H1 (cell line): ENCODE data around the gene PTPRT. TPM values are rescaled to one million over a fixed set of nuclear protein-coding genes. Genes with fewer than 3 reads are reported as not detected.

Source experiments
- CTCF ChIA-PET: fragments of 300-600 bp; sonication (Branson Sonifier 250); formaldehyde crosslinking; loops from one replicate; lab custom pipeline; 2021; ENCODE audit not compliant: partially characterized antibody; lab: Charles Lee
- POLR2A ChIA-PET: fragments of 300-600 bp; sonication (Branson Sonifier 250); formaldehyde crosslinking; loops from one replicate; lab custom pipeline; 2021; ENCODE audit warnings: inconsistent platforms; ENCODE audit not compliant: partially characterized antibody; lab: Charles Lee
- DNase-seq, 2 experiments: peaks; one replicate each; pipeline versions ENCODE4 v3.0.0 to v3.0.0-alpha.2; 2010 to 2022; ENCODE audit warnings: low spot score in 2 of 2, low read depth in 1 of 2, mixed read lengths in 1 of 2
- FAIRE-seq: peaks from 2 replicates; lab custom pipeline; 2011; peaks lifted over from hg19 to GRCh38; lab: Jason Lieb, UNC
- H2AFZ ChIP-seq: 2 replicates; pipeline ENCODE4 v1.8.1; 2012; ENCODE audit warnings: low read length, inconsistent platforms
- H2AK5ac ChIP-seq: 2 replicates; pipeline ENCODE4 v1.6.1; 2013; ENCODE audit warnings: low read depth, low read length
- H2BK120ac ChIP-seq: replicated peaks from 2 replicates; pipeline ENCODE3; 2013; ENCODE audit warnings: low read depth, low read length, inconsistent platforms
- H2BK12ac ChIP-seq: 2 replicates; pipeline ENCODE4 v1.6.1; 2013; ENCODE audit warnings: low read depth, low read length
- H2BK15ac ChIP-seq: 2 replicates; pipeline ENCODE4 v1.6.1; 2013; ENCODE audit warnings: low read length
- H2BK20ac ChIP-seq: 2 replicates; pipeline ENCODE4 v1.6.1; 2013; ENCODE audit warnings: low read length
- H2BK5ac ChIP-seq: 2 replicates; pipeline ENCODE4 v1.6.1; 2013; ENCODE audit warnings: low read depth, low read length
- H3K14ac ChIP-seq: 2 replicates; pipeline ENCODE4 v1.6.1; 2013; ENCODE audit warnings: inconsistent platforms; ENCODE audit not compliant: insufficient read length
- H3K18ac ChIP-seq: 2 replicates; pipeline ENCODE4 v1.6.1; 2013; ENCODE audit warnings: low read length; ENCODE audit errors: extremely low read depth
- H3K23ac ChIP-seq: 2 replicates; pipeline ENCODE4 v1.6.1; 2013; ENCODE audit warnings: inconsistent platforms; ENCODE audit not compliant: insufficient read length
- H3K23me2 ChIP-seq: 2 replicates; pipeline ENCODE4 v1.6.1; 2013; ENCODE audit warnings: low read depth, low read length
- H3K27ac ChIP-seq: 2 replicates; pipeline ENCODE4 v1.6.1; 2011; ENCODE audit warnings: low read depth, low read length, inconsistent platforms
- H3K27me3 ChIP-seq, 4 experiments: replicated peaks in 1 of 4; 1 replicate in 1 of 4; 2 replicates in 3 of 4; pipeline versions ENCODE4 v1.6.1 to v1.8.1; 2011 to 2013; ENCODE audit warnings: low read length in 3 of 4, mild to moderate bottlenecking in 3 of 4, inconsistent platforms in 2 of 4, mixed read lengths in 2 of 4, moderate library complexity in 1 of 4; ENCODE audit not compliant: control insufficient read depth in 3 of 4, insufficient read depth in 3 of 4; ENCODE audit errors: extremely low read depth in 1 of 4
- H3K36me3 ChIP-seq, 4 experiments: 2 replicates each; pipeline versions ENCODE4 v1.6.1 to v1.8.1; 2011 to 2013; ENCODE audit warnings: mild to moderate bottlenecking in 4 of 4, low read length in 3 of 4, moderate library complexity in 2 of 4, control low read depth in 1 of 4, inconsistent platforms in 1 of 4; ENCODE audit not compliant: insufficient read depth in 4 of 4, control insufficient read depth in 2 of 4
- H3K4ac ChIP-seq: replicated peaks from 2 replicates; pipeline ENCODE3; 2013; ENCODE audit warnings: low read length, low read depth, mixed read lengths, inconsistent platforms; ENCODE audit not compliant: insufficient read length
- H3K4me1 ChIP-seq, 4 experiments: replicated peaks in 1 of 4; 1 replicate in 1 of 4; 2 replicates in 3 of 4; pipeline versions ENCODE4 v1.6.1 to v1.8.1; 2011 to 2013; ENCODE audit warnings: low read length in 3 of 4, inconsistent platforms in 2 of 4, mixed read lengths in 1 of 4; ENCODE audit not compliant: insufficient read depth in 4 of 4, control insufficient read depth in 3 of 4
- H3K4me2 ChIP-seq, 2 experiments: 2 replicates each; pipeline versions ENCODE4 v1.6.1 to v1.8.1; 2011 to 2013; ENCODE audit warnings: low read depth in 2 of 2, low read length in 2 of 2, control low read depth in 1 of 2, inconsistent platforms in 1 of 2, mild to moderate bottlenecking in 1 of 2; ENCODE audit not compliant: insufficient read depth in 1 of 2
- H3K4me3 ChIP-seq, 4 experiments: fragments of 200-600, 300-600 bp in 1 of 4; sonication (generic), shearing (Covaris generic), sonication (Bioruptor Twin) in 1 of 4; 2 replicates each; pipeline versions ENCODE4 v1.5.1 to v1.8.1; 2011 to 2016; ENCODE audit warnings: low read length in 4 of 4, low read depth in 3 of 4, control low read depth in 2 of 4, inconsistent platforms in 2 of 4, mild to moderate bottlenecking in 2 of 4, mixed read lengths in 1 of 4, moderate library complexity in 1 of 4; ENCODE audit not compliant: insufficient read depth in 2 of 4; ENCODE audit errors: extremely low read depth in 1 of 4
- H3K56ac ChIP-seq: replicated peaks from 2 replicates; pipeline ENCODE3; 2013; ENCODE audit warnings: low read depth, mild to moderate bottlenecking, mixed read lengths, low read length, inconsistent platforms; ENCODE audit not compliant: insufficient read length
- H3K79me1 ChIP-seq: 2 replicates; pipeline ENCODE4 v1.6.1; 2013; ENCODE audit warnings: low read depth, low read length, control low read depth
- H3K79me2 ChIP-seq, 2 experiments: 2 replicates each; pipeline versions ENCODE4 v1.6.1 to v1.8.1; 2012 to 2013; ENCODE audit warnings: low read length in 2 of 2, mild to moderate bottlenecking in 2 of 2, inconsistent platforms in 1 of 2; ENCODE audit not compliant: insufficient read depth in 2 of 2, control insufficient read depth in 1 of 2
- H3K9ac ChIP-seq, 4 experiments: replicated peaks in 1 of 4; 1 replicate in 1 of 4; 2 replicates in 3 of 4; pipeline versions ENCODE4 v1.6.1 to v1.8.1; 2011 to 2013; ENCODE audit warnings: low read depth in 3 of 4, low read length in 3 of 4, control low read depth in 2 of 4, mild to moderate bottlenecking in 2 of 4, moderate library complexity in 2 of 4, inconsistent platforms in 1 of 4; ENCODE audit errors: extremely low read depth in 1 of 4
- H3K9me3 ChIP-seq, 2 experiments: 2 replicates each; pipeline versions ENCODE4 v1.6.1 to v1.8.1; 2012 to 2013; ENCODE audit warnings: mild to moderate bottlenecking in 2 of 2, moderate library complexity in 2 of 2, control low read depth in 1 of 2, inconsistent platforms in 1 of 2, low read depth in 1 of 2, low read length in 1 of 2, mixed read lengths in 1 of 2; ENCODE audit not compliant: insufficient read depth in 2 of 2
- H4K20me1 ChIP-seq, 2 experiments: replicated peaks in 1 of 2; 2 replicates each; pipeline versions ENCODE3 to v1.8.1; 2011 to 2013; ENCODE audit warnings: inconsistent platforms in 2 of 2, low read length in 2 of 2, mild to moderate bottlenecking in 1 of 2; ENCODE audit not compliant: insufficient read depth in 2 of 2, control insufficient read depth in 1 of 2
- H4K5ac ChIP-seq: 2 replicates; pipeline ENCODE4 v1.6.1; 2013; ENCODE audit warnings: low read length, low read depth, mixed read lengths, inconsistent platforms; ENCODE audit not compliant: insufficient read length
- H4K8ac ChIP-seq: 2 replicates; pipeline ENCODE4 v1.8.0; 2013; ENCODE audit warnings: mild to moderate bottlenecking, moderate library complexity, low read length, inconsistent platforms; ENCODE audit not compliant: insufficient read depth; ENCODE audit errors: extremely low read depth
- H4K91ac ChIP-seq: replicated peaks from 2 replicates; pipeline ENCODE3; 2013; ENCODE audit warnings: low read length, mixed read lengths, inconsistent platforms; ENCODE audit not compliant: insufficient read length
- BACH1 ChIP-seq: IDR thresholded peaks from 2 replicates; pipeline ENCODE4 v1.6.1; 2012; ENCODE audit warnings: low read length, improper control_type of control experiment
- CBX8 ChIP-seq: fragments of 300-800, 300-1000 bp; sonication (generic); IDR thresholded peaks from 2 replicates; pipeline ENCODE4 v1.7.1; 2016; ENCODE audit warnings: low read depth, low read length, borderline replicate concordance
- CEBPB ChIP-seq: IDR thresholded peaks from 2 replicates; pipeline ENCODE4 v1.6.1; 2012; ENCODE audit warnings: low read depth, low read length
- CREB1 ChIP-seq: IDR thresholded peaks from 2 replicates; pipeline ENCODE4 v1.6.1; 2012; ENCODE audit warnings: inconsistent platforms
- EGR1 ChIP-seq: IDR thresholded peaks from 2 replicates; pipeline ENCODE4 v1.6.1; 2011; ENCODE audit warnings: low read depth, low read length, borderline replicate concordance
- GABPA ChIP-seq: IDR thresholded peaks from 2 replicates; pipeline ENCODE4 v1.6.1; 2011; ENCODE audit warnings: mild to moderate bottlenecking, low read length, moderate library complexity, borderline replicate concordance; ENCODE audit not compliant: insufficient read depth
- GTF2F1 ChIP-seq: IDR thresholded peaks from 2 replicates; pipeline ENCODE4 v1.6.1; 2012; ENCODE audit warnings: low read depth, low read length, improper control_type of control experiment, borderline replicate concordance
- POLR2A ChIP-seq, 2 experiments: IDR thresholded peaks; 1 replicate in 1 of 2; 2 replicates in 1 of 2; pipeline ENCODE4 v1.6.1; 2011; ENCODE audit warnings: low read depth in 2 of 2, low read length in 2 of 2, mild to moderate bottlenecking in 2 of 2; ENCODE audit errors: control extremely low read depth in 1 of 2
- TAF1 ChIP-seq: IDR thresholded peaks from 2 replicates; pipeline ENCODE4 v1.6.1; 2011; ENCODE audit warnings: mild to moderate bottlenecking, low read depth, low read length
- WGBS, 2 experiments: shearing (Covaris generic) in 1 of 2; methylation state at CpG; one replicate each; pipeline versions ENCODE4 v1.1.6 to v1.1.7; 2013 to 2015; ENCODE audit warnings: low lambda C conversion rate in 2 of 2, mixed read lengths in 2 of 2, inconsistent platforms in 1 of 2, low coverage in 1 of 2, missing lambda C conversion rate in 1 of 2; ENCODE audit not compliant: insufficient replicate concordance in 2 of 2, insufficient coverage in 1 of 2, insufficient read length in 1 of 2; ENCODE audit errors: extremely low coverage in 1 of 2, missing lambda C conversion rate in 1 of 2; 5-methylcytosine and 5-hydroxymethylcytosine counted together
- polyA plus RNA-seq, 7 experiments: library from polyadenylated mRNA; depleted of rRNA in 3 of 7; stranded (reverse) in 5 of 7; unstranded in 2 of 7; fragments of >200 nt in 5 of 7; fragments of 200-250 nt in 2 of 7; gene quantifications; 1 replicate in 5 of 7; 2 replicates in 1 of 7; 4 replicates in 1 of 7; pipeline versions ENCODE4 v1.2.1 to v1.2.3, GENCODE V29; 2011 to 2013; ENCODE audit warnings: missing spikeins in 2 of 7, mixed read lengths in 2 of 7
- total RNA-seq: library from RNA; stranded (reverse); fragmentation: NEBNext Ultra II Directional; extraction: Animal tissue kit (Norgen Biotek cat#: 25700); gene quantifications from 2 replicates; pipeline ENCODE4 v1.2.1, GENCODE V29; 2021
- TF ChIP-seq, protein P1 (sequence below), 3 experiments: IDR thresholded peaks; 1 replicate in 2 of 3; 2 replicates in 1 of 3; pipeline versions ENCODE4 v1.5.1 to v1.6.1; 2011; ENCODE audit warnings: low read length in 3 of 3, mild to moderate bottlenecking in 3 of 3, inconsistent platforms in 2 of 3, low read depth in 1 of 3, moderate library complexity in 1 of 3; ENCODE audit not compliant: insufficient read depth in 1 of 3; ENCODE audit errors: control extremely low read depth in 1 of 3

The PTPRT gene
- total and polyA plus RNA-seq, 2 of the 8 experiments (the other 6 are each of a cell fraction or from before 2014, with no cell fraction given): 0.33 to 1.8 TPM

DNA sequence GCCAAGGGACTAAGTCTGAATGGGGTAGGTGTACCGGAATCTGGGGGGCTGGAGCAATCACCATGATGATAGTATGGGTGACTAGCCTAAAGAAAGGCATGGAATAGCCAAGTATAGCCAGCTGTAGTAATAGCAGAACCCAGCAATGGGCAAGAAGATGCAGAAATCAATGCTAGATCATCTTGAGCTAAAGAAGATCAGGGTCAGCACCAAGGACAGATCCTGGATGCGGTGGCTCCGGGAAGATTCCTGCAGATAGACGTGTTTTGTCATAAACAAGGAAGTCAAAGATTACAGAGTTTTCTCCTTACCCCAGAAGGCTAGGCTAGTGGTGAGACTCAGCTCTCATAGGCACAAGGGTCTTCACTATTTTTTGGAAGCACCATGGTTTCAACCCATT lies 1009.9 kb downstream of the PTPRT start:
- H3K9ac ChIP-seq: no peak overlapping the region
- no peak overlapping the region for H4K91ac ChIP-seq
- H3K27ac ChIP-seq: no peak overlapping the region
- H3K4ac ChIP-seq: no peak overlapping the region
- DNase-seq (peak in 1 of 2 experiments; percentile 56), FAIRE-seq (peak; percentile 68)
- H3K56ac ChIP-seq: no peak overlapping the region
- no peaks in the 10 kb centered on the region for H3K79me2 ChIP-seq
- H2BK12ac ChIP-seq: no peak overlapping the region
- H2AFZ ChIP-seq: no peak overlapping the region
- no peaks in the 10 kb centered on the region for H3K9me3 ChIP-seq
- H4K8ac ChIP-seq: no peak overlapping the region
- WGBS, 2 experiments: 62% methylated on average over 4 of the region's 4 CpGs; no CpG with 5 or more reads in 1 of the 2 experiments
- H2BK120ac ChIP-seq: no peak overlapping the region
- no peaks in the 10 kb centered on the region for H3K4me1 ChIP-seq
- H3K4me2 ChIP-seq: no peak overlapping the region
- H2AK5ac ChIP-seq: no peak overlapping the region
- H3K4me3 ChIP-seq: no peak overlapping the region
- H4K5ac ChIP-seq: no peak overlapping the region
- H2BK20ac ChIP-seq: no peak overlapping the region
- H3K36me3 ChIP-seq: no peaks in the 10 kb centered on the region
- no peaks in the 10 kb centered on the region for H3K27me3 ChIP-seq
- H4K20me1 ChIP-seq: no peaks in the 10 kb centered on the region
- no peaks in the 10 kb centered on the region for H3K79me1 ChIP-seq
- H3K14ac ChIP-seq: no peak overlapping the region
- H3K18ac ChIP-seq: no peak overlapping the region
- no peak for TF ChIP-seq BACH1
- TF ChIP-seq, protein P1, sequence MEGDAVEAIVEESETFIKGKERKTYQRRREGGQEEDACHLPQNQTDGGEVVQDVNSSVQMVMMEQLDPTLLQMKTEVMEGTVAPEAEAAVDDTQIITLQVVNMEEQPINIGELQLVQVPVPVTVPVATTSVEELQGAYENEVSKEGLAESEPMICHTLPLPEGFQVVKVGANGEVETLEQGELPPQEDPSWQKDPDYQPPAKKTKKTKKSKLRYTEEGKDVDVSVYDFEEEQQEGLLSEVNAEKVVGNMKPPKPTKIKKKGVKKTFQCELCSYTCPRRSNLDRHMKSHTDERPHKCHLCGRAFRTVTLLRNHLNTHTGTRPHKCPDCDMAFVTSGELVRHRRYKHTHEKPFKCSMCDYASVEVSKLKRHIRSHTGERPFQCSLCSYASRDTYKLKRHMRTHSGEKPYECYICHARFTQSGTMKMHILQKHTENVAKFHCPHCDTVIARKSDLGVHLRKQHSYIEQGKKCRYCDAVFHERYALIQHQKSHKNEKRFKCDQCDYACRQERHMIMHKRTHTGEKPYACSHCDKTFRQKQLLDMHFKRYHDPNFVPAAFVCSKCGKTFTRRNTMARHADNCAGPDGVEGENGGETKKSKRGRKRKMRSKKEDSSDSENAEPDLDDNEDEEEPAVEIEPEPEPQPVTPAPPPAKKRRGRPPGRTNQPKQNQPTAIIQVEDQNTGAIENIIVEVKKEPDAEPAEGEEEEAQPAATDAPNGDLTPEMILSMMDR (IDR thresholded peaks at IDR 0.05; ENCODE audit: control extremely low read depth in 1 of 3, insufficient read depth in 1 of 3, low read depth in 1 of 3, low read length in 3 of 3): no peak
- TF ChIP-seq POLR2A (IDR thresholded peaks at IDR 0.05; ENCODE audit: control extremely low read depth in 1 of 2, low read depth in 2 of 2, low read length in 2 of 2): no peak
- TF ChIP-seq TAF1: no peak
- no peak for TF ChIP-seq EGR1
- TF ChIP-seq GTF2F1: no peak
- TF ChIP-seq GABPA: no peak
- no peak for TF ChIP-seq CBX8
- TF ChIP-seq CEBPB: no peak
- no peak for TF ChIP-seq CREB1
- TF ChIP-seq, all 59 proteins: peak for 0
- Histone ChIP-seq H3K23ac (no peak overlapping the region), H2BK15ac (no peak overlapping the region), H3K23me2 (no peaks in the 10 kb centered on the region), H2BK5ac (no peak overlapping the region)
- CTCF ChIA-PET: interaction anchor here (0.7 to 1.9 kb wide), 18 partner anchors 21 to 1008 kb away, joined by 3 to 8 read pairs (median 4); no protein-coding TSS in a partner anchor
- POLR2A ChIA-PET: no interaction called here
